D721Med (cell line): ENCODE measurements around the gene BBLN.

Experiments used
- DNase-seq: peaks from one replicate; pipeline ENCODE4 v3.0.0; 2011; ENCODE audit warnings: low spot score; ENCODE audit not compliant: insufficient read length
- FAIRE-seq: peaks from 2 replicates; lab custom pipeline; 2011; peaks lifted over from hg19 to GRCh38; lab: Jason Lieb, UNC
- TF ChIP-seq, protein P1 (sequence below): IDR thresholded peaks from 2 replicates; pipeline ENCODE4 v1.5.1; 2012; ENCODE audit warnings: mild to moderate bottlenecking, control low read depth; ENCODE audit not compliant: insufficient read depth; ENCODE audit errors: missing control alignments

BBLN gene

DNA sequence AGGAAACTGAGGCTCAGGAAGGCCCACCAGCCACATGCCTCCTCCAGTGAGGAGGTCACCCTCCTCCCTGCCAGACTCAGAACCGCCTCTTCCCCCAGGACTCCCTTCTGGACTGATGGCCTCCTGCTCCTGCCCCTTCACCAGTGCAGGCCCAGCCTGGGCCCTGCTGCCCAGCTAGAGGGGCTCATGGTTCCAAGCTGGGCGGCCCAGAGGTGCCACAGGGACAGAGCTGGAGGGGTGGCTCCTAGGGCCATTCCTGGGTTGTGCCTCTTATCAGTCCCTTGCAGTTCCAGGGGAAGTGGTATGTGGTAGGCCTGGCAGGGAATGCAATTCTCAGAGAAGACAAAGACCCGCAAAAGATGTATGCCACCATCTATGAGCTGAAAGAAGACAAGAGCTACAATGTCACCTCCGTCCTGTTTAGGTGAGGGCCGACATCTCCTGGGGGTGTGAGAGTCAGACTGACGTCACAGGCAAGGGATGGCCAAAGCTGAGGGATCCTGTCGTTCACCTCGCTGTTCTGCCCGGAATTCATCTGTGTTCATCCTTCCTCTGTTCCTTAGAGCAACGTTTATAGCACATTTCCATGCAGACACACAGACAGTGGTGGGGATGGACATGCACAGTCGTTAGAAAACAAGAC is 10.0 kb upstream of the BBLN start:
- no peak for FAIRE-seq
- TF ChIP-seq, protein P1, sequence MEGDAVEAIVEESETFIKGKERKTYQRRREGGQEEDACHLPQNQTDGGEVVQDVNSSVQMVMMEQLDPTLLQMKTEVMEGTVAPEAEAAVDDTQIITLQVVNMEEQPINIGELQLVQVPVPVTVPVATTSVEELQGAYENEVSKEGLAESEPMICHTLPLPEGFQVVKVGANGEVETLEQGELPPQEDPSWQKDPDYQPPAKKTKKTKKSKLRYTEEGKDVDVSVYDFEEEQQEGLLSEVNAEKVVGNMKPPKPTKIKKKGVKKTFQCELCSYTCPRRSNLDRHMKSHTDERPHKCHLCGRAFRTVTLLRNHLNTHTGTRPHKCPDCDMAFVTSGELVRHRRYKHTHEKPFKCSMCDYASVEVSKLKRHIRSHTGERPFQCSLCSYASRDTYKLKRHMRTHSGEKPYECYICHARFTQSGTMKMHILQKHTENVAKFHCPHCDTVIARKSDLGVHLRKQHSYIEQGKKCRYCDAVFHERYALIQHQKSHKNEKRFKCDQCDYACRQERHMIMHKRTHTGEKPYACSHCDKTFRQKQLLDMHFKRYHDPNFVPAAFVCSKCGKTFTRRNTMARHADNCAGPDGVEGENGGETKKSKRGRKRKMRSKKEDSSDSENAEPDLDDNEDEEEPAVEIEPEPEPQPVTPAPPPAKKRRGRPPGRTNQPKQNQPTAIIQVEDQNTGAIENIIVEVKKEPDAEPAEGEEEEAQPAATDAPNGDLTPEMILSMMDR = no peak

GRCh38 chr9:128150594-128151308 is 9.3 kb upstream of the BBLN start:
- FAIRE-seq (no peak), DNase-seq (peak; percentile 16)
- TF ChIP-seq, protein P1 = peak; percentile 12

More for the DNA sequence above, 10.0 kb upstream of the BBLN start:
- DNase-seq = no peak

- TF ChIP-seq, protein P1 = no peak
- DNase-seq = no peak
- FAIRE-seq = no peak
These were observed 8.5 kb upstream of the BBLN start for GRCh38 chr9:128151309-128152132.

DNA sequence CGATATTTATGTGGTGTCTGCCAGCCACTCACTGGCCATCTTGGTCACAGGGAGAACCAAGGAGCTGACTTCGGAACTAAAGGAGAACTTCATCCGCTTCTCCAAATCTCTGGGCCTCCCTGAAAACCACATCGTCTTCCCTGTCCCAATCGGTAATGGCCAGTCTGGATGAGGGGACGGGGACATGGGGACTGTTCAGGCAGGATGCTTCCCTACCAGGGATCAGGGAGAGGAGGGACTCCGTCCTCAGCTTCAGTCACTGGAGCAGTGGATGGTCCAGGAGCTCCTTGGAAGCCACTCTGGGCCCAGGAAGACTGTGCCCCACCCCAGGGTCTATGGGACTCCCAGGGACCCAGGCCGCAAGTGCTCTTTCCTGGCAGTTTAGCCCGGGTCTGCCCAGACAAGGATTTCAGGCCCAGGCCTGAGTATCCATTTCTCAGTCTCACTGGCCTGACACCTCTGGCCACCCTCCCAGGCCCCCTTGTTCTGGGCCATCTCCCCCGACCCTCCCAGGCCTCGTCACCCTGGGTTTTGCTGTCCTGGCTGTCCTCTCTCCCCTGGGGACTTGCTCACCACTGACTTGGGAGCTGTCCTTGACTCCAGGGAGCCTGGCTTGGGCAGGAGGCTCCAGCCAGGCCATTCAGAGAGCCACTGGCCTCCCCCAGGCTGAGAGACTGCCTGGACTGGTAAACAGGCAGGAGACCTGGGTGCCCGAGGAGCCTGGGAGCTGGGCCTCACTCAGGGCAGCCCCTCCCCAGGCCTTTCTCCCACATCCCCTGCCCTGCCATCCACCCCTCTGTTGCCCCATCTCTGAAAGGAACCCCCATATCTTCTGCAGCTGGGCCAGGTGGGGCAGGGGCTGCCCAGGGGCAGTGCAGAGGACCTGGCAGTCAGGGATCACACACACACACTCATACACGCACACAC is 7.7 kb upstream of the BBLN start:
- FAIRE-seq = no peak
- TF ChIP-seq, protein P1 = no peak
- no peak for DNase-seq

DNA sequence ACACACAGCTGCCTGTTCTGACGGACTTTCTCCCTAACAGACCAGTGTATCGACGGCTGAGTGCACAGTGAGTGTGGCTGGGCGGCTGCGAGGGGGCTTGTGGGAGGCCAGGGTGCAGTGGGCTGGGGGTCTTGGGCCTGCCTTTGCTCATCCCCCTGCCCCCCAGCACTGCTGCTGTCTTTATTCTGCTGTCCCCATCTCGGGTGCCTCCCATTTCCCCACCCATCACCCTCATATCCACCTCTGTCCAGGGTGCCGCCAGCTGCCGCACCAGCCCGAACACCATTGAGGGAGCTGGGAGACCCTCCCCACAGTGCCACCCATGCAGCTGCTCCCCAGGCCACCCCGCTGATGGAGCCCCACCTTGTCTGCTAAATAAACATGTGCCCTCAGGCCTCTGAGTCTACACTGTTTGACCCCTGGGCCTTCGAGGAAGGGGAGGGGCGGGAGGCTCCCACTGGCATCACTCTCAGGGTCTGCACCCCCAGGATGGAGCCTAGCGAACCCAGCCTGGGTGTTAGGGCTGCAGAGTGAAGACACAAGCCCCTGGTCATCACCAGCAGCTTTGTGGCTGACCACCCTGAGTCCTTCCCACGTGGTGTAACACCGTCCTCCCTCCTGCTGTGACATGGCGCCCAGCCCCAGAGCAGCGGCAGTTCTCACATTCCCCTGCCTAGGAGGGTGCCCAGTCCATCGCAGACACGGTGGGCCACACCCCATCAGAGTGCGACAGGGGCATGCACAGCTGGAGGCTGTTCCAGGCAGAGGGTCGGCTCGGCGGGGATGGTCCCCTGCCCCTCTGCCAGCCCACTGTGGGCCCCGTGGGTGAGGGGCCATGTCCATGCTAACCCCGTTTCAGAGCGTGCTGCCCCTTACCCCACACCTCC is 6.8 kb upstream of the BBLN start:
- TF ChIP-seq, protein P1 = no peak
- DNase-seq (no peak), FAIRE-seq (no peak)
